Amniotic stem cell (primary cell): ENCODE data around the gene KRTAP2-3.
"Not testable (repeated sequence)": the region's sequence is repeated elsewhere in the genome, so short reads cannot be mapped to it uniquely, and the experiment has no call there.

Source experiments
- DNase-seq: peaks from one replicate; lab custom pipeline; 2025; lab: John Stamatoyannopoulos, UW

KRTAP2-3 gene

DNA sequence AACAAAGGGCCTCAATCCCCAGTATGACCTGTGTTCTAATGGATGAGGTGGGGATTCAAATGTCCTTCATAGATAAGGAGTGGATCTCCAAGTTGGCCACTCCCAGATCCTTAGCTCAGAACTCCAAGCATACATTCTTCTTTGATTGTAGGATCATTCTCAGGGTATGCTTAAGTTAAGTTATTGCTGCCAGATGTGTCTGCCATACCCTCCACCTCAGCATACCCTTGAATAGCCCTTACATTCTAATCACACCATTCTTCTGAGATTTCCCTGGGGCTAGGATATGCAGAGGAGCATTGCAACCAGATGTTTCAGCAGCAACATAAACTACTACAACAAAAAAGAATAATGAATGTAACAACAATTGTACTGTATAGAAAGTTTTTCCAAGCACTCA lies 7.4 kb upstream of the KRTAP2-3 start:
- no peak for DNase-seq

DNA sequence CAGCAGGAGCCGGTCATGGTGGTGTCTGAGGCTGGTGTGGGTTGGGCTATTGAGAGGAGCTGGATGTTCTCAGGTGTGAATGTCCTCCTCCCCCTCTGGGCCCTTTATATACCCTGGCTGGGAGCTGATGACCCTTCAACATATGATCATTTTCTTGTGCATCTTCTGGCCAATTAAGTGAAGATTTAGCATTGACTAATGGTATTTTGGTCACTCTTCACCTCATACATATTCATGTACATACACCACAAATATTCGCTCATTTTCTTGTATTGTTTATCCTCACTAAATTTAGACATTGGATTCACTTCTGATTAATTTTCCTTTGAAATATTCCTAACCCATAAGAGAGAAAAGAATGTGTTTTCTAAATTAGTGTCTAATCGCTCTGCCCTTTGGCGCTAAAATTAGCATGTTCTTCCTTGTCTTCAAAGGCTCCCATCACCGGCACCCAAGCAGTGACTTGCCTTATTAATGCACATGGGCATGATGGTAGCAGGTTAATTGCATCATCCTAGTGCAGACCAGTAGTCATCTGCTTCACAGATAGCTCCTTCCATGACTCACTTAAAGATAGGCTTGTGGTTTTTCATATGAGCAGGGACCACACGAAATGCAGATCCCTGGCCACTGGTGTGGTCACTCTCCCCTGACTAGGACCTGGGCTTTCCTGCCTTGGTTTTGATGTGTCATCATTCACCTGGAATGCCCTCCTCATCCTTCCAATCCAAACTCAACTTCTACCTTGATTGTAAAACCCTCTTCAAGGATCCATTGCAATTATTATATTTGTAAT lies 6.1 kb upstream of the KRTAP2-3 start, which contains the start of gene KRTAP2-4:
TSS of gene KRTAP2-4 (minus strand) at position 51 of the 796 bp plus-strand sequence. CDS start at position 17, 34 bp downstream.
- DNase-seq, result no peak

- not testable (repeated sequence) for DNase-seq
Measured at GRCh38 chr17:41065016-41065689, 5.2 kb upstream of the KRTAP2-3 start.

GRCh38 chr17:41064301-41064700 lies 4.4 kb upstream of the KRTAP2-3 start:
- DNase-seq, result no peak

DNA sequence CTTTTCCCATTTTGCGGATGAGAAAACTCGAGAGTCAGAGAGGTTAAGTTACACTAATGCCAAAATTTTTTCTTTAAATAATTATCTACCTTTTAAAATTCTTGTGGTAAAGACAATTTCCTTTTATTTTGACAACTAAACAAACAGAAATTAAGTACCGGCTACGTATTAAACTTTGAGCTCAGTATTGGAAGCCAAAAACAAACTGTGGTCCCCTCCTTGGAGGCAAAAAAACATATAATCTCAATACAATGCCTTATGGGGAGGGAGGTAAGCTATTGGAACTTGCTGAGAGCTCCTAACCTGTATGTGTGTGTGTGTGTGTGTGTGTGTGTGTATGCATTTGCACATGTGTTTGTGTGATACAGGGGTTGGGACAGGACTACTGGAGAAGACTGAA lies 3.5 kb upstream of the KRTAP2-3 start:
- no peak for DNase-seq

- DNase-seq, result peak; percentile 61
Measured at GRCh38 chr17:41061964-41062363, 2.0 kb upstream of the KRTAP2-3 start.

DNA sequence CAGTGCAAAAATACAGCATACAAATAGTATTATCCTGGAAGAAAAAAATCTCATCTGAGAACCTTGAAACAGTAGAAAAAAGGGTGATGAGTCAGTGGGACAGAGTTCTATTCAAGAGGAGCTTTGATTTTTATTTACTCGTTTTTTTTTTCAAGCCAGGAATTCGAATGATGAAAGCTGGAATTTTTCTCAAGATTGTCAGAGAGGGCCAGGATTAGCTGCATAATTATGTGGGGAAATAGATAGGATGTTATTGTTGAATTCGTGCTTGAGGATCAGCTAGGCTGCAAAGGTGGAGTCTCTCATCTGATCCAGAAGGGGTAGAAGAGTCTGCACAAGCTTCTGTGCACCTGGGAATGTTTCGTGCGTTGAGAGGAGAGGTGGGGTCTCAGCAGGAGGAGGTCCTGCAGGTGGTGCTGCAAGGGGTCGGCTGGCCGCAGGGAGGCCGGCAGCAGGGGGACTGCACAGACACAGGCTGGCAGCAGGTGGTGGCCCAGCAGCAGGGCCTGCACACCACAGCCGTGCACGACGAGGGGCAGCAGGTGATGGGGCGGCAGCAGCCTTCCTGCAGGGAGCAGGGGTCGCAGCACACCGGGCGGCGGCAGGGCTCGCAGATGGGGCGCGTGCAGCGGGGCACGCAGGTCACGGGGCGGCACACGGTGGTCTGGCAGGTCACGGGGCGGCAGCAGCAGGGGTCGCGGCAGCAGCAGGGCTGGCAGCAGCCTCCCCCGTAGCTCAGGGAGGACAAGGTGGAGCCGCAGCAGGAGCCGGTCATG lies 450 bp downstream of the KRTAP2-3 start:
- peak; percentile 69 for DNase-seq

GRCh38 chr17:41058741-41059140 lies 1.2 kb downstream of the KRTAP2-3 start:
- no peak for DNase-seq

DNA sequence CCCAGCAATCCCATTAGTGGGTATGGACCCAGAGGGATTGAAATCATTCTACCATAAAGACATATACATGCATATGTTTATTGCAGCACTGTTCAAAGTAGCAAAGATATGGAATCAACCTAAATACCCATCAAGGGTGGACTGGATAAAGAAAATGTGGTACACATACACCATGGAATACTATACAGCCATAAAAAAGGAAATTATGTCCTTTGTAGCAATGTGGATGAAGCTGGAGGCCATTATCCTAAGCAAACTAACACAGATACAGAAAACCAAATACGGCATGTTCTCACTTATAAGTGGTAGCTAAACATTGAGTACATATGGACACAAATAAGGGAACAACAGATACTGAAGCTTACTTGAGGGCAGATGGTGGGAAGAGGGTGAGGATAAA lies 2.4 kb downstream of the KRTAP2-3 start:
- DNase-seq, result no peak

DNA sequence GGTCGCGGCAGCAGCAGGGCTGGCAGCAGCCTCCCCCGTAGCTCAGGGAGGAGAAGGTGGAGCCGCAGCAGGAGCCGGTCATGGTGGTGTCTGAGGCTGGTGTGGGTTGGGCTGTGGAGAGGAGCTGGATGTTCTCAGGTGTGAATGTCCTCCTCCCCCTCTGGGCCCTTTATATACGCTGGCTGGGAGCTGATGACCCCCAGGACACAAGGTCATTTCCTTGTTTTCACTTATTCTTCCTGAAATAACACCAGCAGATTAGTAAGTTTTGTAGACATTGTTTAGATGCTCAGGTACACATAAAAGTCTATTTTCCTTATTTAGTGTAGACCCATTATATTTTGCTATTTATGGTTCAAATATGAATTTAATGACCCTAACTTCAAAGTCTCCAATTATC lies 4.8 kb downstream of the KRTAP2-3 start, which contains the start of gene KRTAP2-2:
TSS of gene KRTAP2-2 (minus strand) at position 101 of the 400 bp plus-strand sequence. CDS start at position 82, 19 bp downstream.
- DNase-seq, result not testable (repeated sequence)

GRCh38 chr17:41054556-41054955 lies 5.4 kb downstream of the KRTAP2-3 start:
- DNase-seq, result not testable (repeated sequence)

GRCh38 chr17:41054025-41054424 lies 5.9 kb downstream of the KRTAP2-3 start:
- DNase-seq, result no peak

DNA sequence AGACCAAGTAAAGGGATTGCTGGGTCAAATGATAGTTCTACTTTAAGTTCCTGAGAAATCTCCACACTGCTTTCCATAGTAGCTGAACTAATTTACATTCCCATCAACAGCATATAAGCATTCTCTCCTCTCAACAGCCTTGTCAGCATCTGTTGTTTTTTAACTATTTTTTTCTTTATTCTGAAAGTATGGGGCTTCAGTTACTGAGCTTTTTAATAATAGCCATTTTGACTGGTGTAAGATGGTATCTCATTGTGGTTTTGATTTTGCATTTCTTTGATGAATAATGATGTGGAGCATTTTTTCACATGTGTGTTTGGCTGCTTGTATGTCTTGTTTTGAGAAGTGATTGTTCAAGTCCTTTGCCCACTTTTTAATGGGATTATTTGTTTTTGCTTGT lies 7.3 kb downstream of the KRTAP2-3 start:
- no peak for DNase-seq

DNA sequence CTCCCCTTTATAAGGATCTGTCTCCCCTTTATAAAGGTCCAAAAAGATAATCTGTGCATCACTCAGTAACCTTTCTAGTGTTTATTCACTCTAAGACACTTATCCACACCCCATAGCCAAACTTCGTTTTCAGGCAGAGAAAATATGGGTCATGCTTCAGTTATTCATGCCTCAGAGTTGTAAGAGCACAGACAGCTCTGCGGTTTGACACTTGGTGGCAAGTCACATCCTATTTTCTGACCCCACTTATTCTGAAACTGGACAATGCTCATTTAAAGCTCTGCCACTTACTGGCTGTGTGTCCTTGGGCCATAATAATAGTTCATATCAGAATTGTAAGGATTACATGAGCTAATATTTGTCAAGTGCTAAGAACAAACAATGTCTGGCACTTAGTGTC lies 10.8 kb downstream of the KRTAP2-3 start:
- no peak for DNase-seq

DNA sequence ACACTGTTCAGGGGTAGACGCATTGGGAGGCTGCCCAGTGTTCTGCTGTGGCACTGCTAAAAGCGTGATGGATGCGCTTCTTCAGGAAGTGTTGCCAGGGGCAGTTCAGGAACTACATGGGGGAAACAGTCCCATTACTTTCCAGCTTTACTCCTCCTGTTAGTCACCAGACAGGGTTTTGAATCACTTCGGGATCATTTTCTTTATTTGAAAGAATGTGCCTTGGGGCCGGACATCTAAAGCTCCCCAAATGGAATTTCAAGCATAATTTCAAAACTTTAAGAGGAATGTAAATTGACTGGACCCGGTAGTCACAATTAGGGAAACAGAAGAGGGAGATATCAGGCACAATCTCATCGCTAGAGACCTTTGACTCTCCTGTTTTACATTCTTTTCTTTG lies 11.5 kb downstream of the KRTAP2-3 start:
- DNase-seq, result no peak

DNA sequence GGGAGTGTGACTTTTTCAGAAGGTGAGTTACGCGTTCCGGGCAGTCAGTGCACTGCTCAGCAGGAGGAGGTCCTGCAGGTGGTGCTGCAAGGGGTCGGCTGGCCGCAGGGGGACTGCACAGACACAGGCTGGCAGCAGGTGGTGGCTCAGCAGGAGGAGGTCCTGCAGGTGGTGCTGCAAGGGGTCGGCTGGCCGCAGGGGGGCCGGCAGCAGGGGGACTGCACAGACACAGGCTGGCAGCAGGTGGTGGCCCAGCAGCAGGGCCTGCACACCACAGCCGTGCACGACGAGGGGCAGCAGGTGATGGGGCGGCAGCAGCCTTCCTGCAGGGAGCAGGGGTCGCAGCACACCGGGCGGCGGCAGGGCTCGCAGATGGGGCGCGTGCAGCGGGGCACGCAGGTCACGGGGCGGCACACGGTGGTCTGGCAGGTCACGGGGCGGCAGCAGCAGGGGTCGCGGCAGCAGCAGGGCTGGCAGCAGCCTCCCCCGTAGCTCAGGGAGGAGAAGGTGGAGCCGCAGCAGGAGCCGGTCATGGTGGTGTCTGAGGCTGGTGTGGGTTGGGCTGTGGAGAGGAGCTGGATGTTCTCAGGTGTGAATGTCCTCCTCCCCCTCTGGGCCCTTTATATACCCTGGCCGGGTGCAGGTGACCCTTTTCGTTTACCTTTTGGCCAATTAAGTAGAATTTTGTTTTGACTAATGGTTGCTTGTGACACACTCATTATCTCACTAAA lies 13.0 kb downstream of the KRTAP2-3 start, which contains the start of gene KRTAP2-1:
TSS of gene KRTAP2-1 (minus strand) at position 582 of the 731 bp plus-strand sequence. CDS start at position 533, 49 bp downstream.
- not testable (repeated sequence) for DNase-seq

GRCh38 chr17:41042953-41043352 lies 17.0 kb downstream of the KRTAP2-3 start:
- DNase-seq, result no peak

- not testable (repeated sequence) for DNase-seq
Measured at GRCh38 chr17:41040783-41041571, 18.9 kb downstream of the KRTAP2-3 start, which contains the start of gene KRTAP1-1. Gene KRTAP1-1, minus strand, starts transcription at chr17:41041450. Its CDS starts 53 bp downstream, at chr17:41041397.

- DNase-seq, result no peak
Measured at GRCh38 chr17:41037853-41038350, 22.0 kb downstream of the KRTAP2-3 start.

DNA sequence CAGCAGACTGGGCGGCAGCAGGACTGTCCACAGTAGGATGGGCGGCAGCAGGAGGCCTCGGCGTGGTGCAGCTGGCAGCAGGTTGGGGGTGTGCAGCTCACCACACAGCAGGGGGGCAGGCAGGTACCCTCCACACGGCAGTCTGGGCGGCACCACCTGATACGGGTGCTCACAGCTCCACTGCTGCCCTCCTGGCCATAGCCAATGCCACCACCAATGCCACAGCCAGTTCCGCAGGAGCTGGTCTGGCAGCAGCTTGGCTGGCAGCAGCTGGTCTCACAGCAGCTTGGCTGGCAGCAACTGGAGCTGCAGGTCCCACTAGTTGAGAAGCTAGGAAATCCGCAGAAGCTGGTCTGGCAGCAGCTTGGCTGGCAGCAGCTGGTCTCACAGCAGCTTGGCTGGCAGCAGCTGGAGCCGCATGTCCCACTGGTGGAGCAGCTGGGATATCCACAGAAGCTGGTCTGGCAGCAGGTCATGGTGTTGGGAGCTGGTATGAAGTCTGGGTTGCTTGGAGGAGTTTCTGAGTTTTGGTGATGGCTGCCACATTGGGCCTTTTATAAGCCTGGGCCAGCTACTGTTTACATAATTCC lies 25.5 kb downstream of the KRTAP2-3 start, which contains the start of gene KRTAP1-3:
TSS of gene KRTAP1-3 (minus strand) at position 529 of the 590 bp plus-strand sequence. CDS start at position 476, 53 bp downstream.
- DNase-seq, result not testable (repeated sequence)
